ENCODE results near the gene MCOLN3.
"Not testable (repeated sequence)": the region's sequence is repeated elsewhere in the genome, so short reads cannot be mapped to it uniquely, and the experiment has no call there.

MCOLN3 gene

GRCh38 chr1:84995484-84996334 lies 52.6 kb downstream of the MCOLN3 start:
- H3K4me3 ChIP-seq (ENCODE audit: low read length), result peak overlapping the region; percentile 82
- H3K4me1 ChIP-seq (ENCODE audit: control insufficient read depth, low read length), result peaks cover 54% of the 10 kb centered on the region

GRCh38 chr1:84991097-84991920 lies 57.0 kb downstream of the MCOLN3 start:
- Histone ChIP-seq H4K20me1 (ENCODE audit: control insufficient read depth, insufficient read depth, low read depth, low read length) (no peaks in the 10 kb centered on the region), H3K4me2 (ENCODE audit: low read length) (peak overlapping the region; percentile 26), H3K27me3 (ENCODE audit: control insufficient read depth, low read length) (no peaks in the 10 kb centered on the region), H3K4me3 (ENCODE audit: low read length) (no peak overlapping the region), H3F3A (ENCODE audit: control insufficient read depth, insufficient read depth) (peaks cover 22% of the 10 kb centered on the region), H3K27ac (ENCODE audit: low read depth, low read length) (no peak overlapping the region), H3K9me3 (ENCODE audit: control insufficient read depth, insufficient read depth, low read length) (no peaks in the 10 kb centered on the region), H3K9me2 (replicated peaks; ENCODE audit: control insufficient read depth, low read length) (no peaks in the 10 kb centered on the region), H3K36me3 (ENCODE audit: control insufficient read depth, low read length) (peaks cover 44% of the 10 kb centered on the region), H3K79me2 (ENCODE audit: control insufficient read depth, low read length) (peaks cover 88% of the 10 kb centered on the region), H3K4me1 (ENCODE audit: control insufficient read depth, low read length) (peaks cover 54% of the 10 kb centered on the region)
- TF ChIP-seq EZH2phosphoT487 (IDR thresholded peaks at IDR 0.05; ENCODE audit: borderline replicate concordance, low read length) (no peak), CTCF (IDR thresholded peaks at IDR 0.05; ENCODE audit: low read depth, low read length, poor library complexity, severe bottlenecking) (no peak)

More at GRCh38 chr1:84995484-84996334, 52.6 kb downstream of the MCOLN3 start:
- Histone ChIP-seq H3F3A (ENCODE audit: control insufficient read depth, insufficient read depth) (peaks cover 29% of the 10 kb centered on the region), H3K27me3 (ENCODE audit: control insufficient read depth, low read length) (peaks cover 15% of the 10 kb centered on the region), H3K27ac (ENCODE audit: low read depth, low read length) (peak overlapping the region; percentile 88), H3K79me2 (ENCODE audit: control insufficient read depth, low read length) (peaks cover 58% of the 10 kb centered on the region), H3K9me2 (replicated peaks; ENCODE audit: control insufficient read depth, low read length) (no peaks in the 10 kb centered on the region), H4K20me1 (ENCODE audit: control insufficient read depth, insufficient read depth, low read depth, low read length) (no peaks in the 10 kb centered on the region), H3K9me3 (ENCODE audit: control insufficient read depth, insufficient read depth, low read length) (no peaks in the 10 kb centered on the region), H3K4me2 (ENCODE audit: low read length) (peak overlapping the region; percentile 98), H3K36me3 (ENCODE audit: control insufficient read depth, low read length) (peaks cover 29% of the 10 kb centered on the region)
- TF ChIP-seq CTCF (IDR thresholded peaks at IDR 0.05; ENCODE audit: low read depth, low read length, poor library complexity, severe bottlenecking), result no peak
- TF ChIP-seq EZH2phosphoT487 (IDR thresholded peaks at IDR 0.05; ENCODE audit: borderline replicate concordance, low read length), result no peak

- H3K9me2 ChIP-seq (replicated peaks; ENCODE audit: control insufficient read depth, low read length), result no peaks in the 10 kb centered on the region
- peaks cover 49% of the 10 kb centered on the region for H3K36me3 ChIP-seq (ENCODE audit: control insufficient read depth, low read length)
- peaks cover 3% of the 10 kb centered on the region; the same call in 1 of the 2 replicates for H4K20me1 ChIP-seq (ENCODE audit: control insufficient read depth, insufficient read depth, low read depth, low read length)
- H3K4me3 ChIP-seq (ENCODE audit: low read length), result peak overlapping the region; percentile 7; the same call in 1 of the 2 replicates
- TF ChIP-seq CTCF (IDR thresholded peaks at IDR 0.05; ENCODE audit: low read depth, low read length, poor library complexity, severe bottlenecking), result no peak
- TF ChIP-seq EZH2phosphoT487 (IDR thresholded peaks at IDR 0.05; ENCODE audit: borderline replicate concordance, low read length), result no peak
- H3F3A ChIP-seq (ENCODE audit: control insufficient read depth, insufficient read depth), result peaks cover 11% of the 10 kb centered on the region
- peak overlapping the region; percentile 26; the same call in 1 of the 2 replicates for H3K27ac ChIP-seq (ENCODE audit: low read depth, low read length)
- peak overlapping the region; percentile 32 for H3K4me2 ChIP-seq (ENCODE audit: low read length)
- H3K4me1 ChIP-seq (ENCODE audit: control insufficient read depth, low read length), result peaks cover 65% of the 10 kb centered on the region
- no peaks in the 10 kb centered on the region for H3K27me3 ChIP-seq (ENCODE audit: control insufficient read depth, low read length)
- H3K9me3 ChIP-seq (ENCODE audit: control insufficient read depth, insufficient read depth, low read length), result no peaks in the 10 kb centered on the region
- peaks cover 89% of the 10 kb centered on the region for H3K79me2 ChIP-seq (ENCODE audit: control insufficient read depth, low read length)
Observed at GRCh38 chr1:84988588-84988987, 59.7 kb downstream of the MCOLN3 start.

- Histone ChIP-seq H3K36me3 (ENCODE audit: control insufficient read depth, low read length) (peaks cover 43% of the 10 kb centered on the region), H3K4me3 (ENCODE audit: low read length) (peak overlapping the region; percentile 47), H3K4me2 (ENCODE audit: low read length) (peak overlapping the region; percentile 47), H3K4me1 (ENCODE audit: control insufficient read depth, low read length) (peaks cover 47% of the 10 kb centered on the region), H3F3A (ENCODE audit: control insufficient read depth, insufficient read depth) (peaks cover 11% of the 10 kb centered on the region), H3K27ac (ENCODE audit: low read depth, low read length) (0 out of 2 replicates have a peak overlapping the region, but pooled peaks have one; percentile 6), H3K79me2 (ENCODE audit: control insufficient read depth, low read length) (peaks cover 84% of the 10 kb centered on the region)
- H3K27me3 ChIP-seq (ENCODE audit: control insufficient read depth, low read length); H3K9me3 ChIP-seq (ENCODE audit: control insufficient read depth, insufficient read depth, low read length); H3K9me2 ChIP-seq (replicated peaks; ENCODE audit: control insufficient read depth, low read length); H4K20me1 ChIP-seq (ENCODE audit: control insufficient read depth, insufficient read depth, low read depth, low read length): not testable (repeated sequence)
Observed at GRCh38 chr1:84986561-84986960, 61.7 kb downstream of the MCOLN3 start.
